Kidney glomerular epithelial cell (primary cell): ENCODE data around the gene TMEM11.

Experiments used
- DNase-seq: peaks from one replicate; lab custom pipeline; 2025; lab: John Stamatoyannopoulos, UW

TMEM11 gene

GRCh38 chr17:21157586-21158370 is 56.2 kb downstream of the TMEM11 start:
- no peak for DNase-seq

GRCh38 chr17:21152731-21153130 is 61.2 kb downstream of the TMEM11 start:
- no peak for DNase-seq

GRCh38 chr17:21149621-21150020 is 64.3 kb downstream of the TMEM11 start:
- no peak for DNase-seq
